ENCODE data around the gene RPS3. TPM values are rescaled to one million over a fixed set of nuclear protein-coding genes. Genes with fewer than 3 reads are reported as not detected.
"Not testable (repeated sequence)": the region's sequence is repeated elsewhere in the genome, so short reads cannot be mapped to it uniquely, and the experiment has no call there.

The RPS3 gene
- total RNA-seq, 2 experiments from 2014 or later = 4,753 to 4,828 TPM

DNA sequence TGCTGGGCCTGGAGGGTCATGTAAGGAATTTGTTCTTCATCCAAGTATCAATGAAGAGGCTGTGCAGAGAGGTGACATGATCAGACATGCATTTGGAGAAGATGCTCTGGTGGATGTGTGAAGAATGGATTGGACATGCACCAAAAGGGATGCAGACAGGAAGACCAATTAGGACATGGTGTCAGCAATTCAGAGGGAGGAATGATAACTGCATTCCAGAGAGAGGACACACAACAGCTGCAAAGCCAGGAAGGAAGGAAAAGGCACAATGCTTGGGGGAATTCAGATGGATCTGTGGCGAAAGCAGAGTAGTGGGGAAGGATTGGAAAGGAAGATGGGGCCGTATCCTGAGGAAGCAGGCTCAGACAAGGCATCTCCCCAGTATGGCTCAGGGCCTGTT is 42.7 kb upstream of the RPS3 start:
- POLR2A ChIA-PET = interaction anchor here (1.6 kb wide), 1 partner anchor 28 kb away, joined by 4 read pairs; no protein-coding TSS in a partner anchor
- no peaks in the 10 kb centered on the region for H3K27me3 Mint-ChIP-seq
- DNase-seq = no peak
- Histone ChIP-seq H3K4me3 (ENCODE audit: low read length) (no peak overlapping the region), H3K4me1 (ENCODE audit: insufficient read depth, low read length) (peaks cover 18% of the 10 kb centered on the region), H3K36me3 (ENCODE audit: insufficient read depth, low read length) (no peaks in the 10 kb centered on the region), H3K9me3 (ENCODE audit: control insufficient read depth in 1 of 2, insufficient read depth in 1 of 2, low read length in 2 of 2) (no peaks in the 10 kb centered on the region), H3K27ac (ENCODE audit: low read depth in 1 of 2, low read length in 2 of 2) (no peak overlapping the region), H3K27me3 (ENCODE audit: control insufficient read depth in 1 of 2, insufficient read depth in 2 of 2, low read length in 2 of 2) (no peaks in the 10 kb centered on the region)
- intact Hi-C loops (cut with DNase I, micrococcal nuclease) = no loop called here
- no peak for ATAC-seq (ENCODE audit: poor library complexity)
- no peak overlapping the region for H3K27ac Mint-ChIP-seq
- CTCF ChIA-PET = no interaction called here
- peaks cover 29% of the 10 kb centered on the region for H3K4me1 Mint-ChIP-seq (ENCODE audit: low read depth)
- H3K4me3 Mint-ChIP-seq = no peak overlapping the region
- H3K36me3 Mint-ChIP-seq (ENCODE audit: low read depth) = peaks cover 6% of the 10 kb centered on the region
- no peak for TF ChIP-seq CTCF (IDR thresholded peaks at IDR 0.05)
- no peaks in the 10 kb centered on the region for H3K9me3 Mint-ChIP-seq

- not testable (repeated sequence) for H3K9me3 ChIP-seq (ENCODE audit: control insufficient read depth in 1 of 2, insufficient read depth in 1 of 2, low read length in 2 of 2); H3K27ac Mint-ChIP-seq; ATAC-seq (ENCODE audit: poor library complexity)
These were observed 37.0 kb upstream of the RPS3 start for GRCh38 chr11:75362285-75362684.

DNA sequence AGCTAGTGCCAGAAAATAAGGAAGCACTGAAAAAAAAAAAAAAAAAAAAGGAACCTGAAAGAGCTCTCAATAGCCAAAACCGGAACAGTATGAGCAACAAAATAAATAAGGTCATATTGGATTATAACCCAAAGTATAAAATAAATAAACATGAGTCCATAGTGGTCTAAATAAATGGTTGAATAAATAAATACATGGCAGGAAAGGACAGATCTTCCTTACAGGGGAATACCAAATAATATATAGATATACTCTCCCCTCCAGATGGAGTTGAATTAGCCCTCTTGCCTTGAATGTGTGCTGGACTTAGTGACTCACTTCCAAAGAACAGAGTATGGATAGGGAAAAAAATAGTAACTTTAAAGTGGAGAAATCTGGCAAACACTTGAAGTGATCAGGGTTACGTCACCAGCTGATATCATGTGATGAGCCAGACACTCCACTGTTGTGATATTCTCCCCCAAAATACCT is 33.6 kb upstream of the RPS3 start:
- Mint-ChIP-seq H3K4me3 (no peak overlapping the region), H3K4me1 (ENCODE audit: low read depth) (peaks cover 9% of the 10 kb centered on the region), H3K9me3 (no peaks in the 10 kb centered on the region), H3K36me3 (ENCODE audit: low read depth) (no peaks in the 10 kb centered on the region), H3K27ac (no peak overlapping the region), H3K27me3 (no peaks in the 10 kb centered on the region)
- peaks cover 7% of the 10 kb centered on the region for H3K4me1 ChIP-seq (ENCODE audit: insufficient read depth, low read length)
- no peaks in the 10 kb centered on the region for H3K36me3 ChIP-seq (ENCODE audit: insufficient read depth, low read length)
- ATAC-seq (ENCODE audit: poor library complexity) (no peak), DNase-seq (peak in 1 of 14 experiments; percentile 39)
- TF ChIP-seq CTCF (IDR thresholded peaks at IDR 0.05) = no peak
- intact Hi-C loops (cut with DNase I, micrococcal nuclease) = no loop called here
- peak overlapping the region in 1 of 2 donors; percentile 9 for H3K27ac ChIP-seq (ENCODE audit: low read depth in 1 of 2, low read length in 2 of 2)
- ChIA-PET POLR2A (no interaction called here), CTCF (interaction anchor here (0.6 kb wide), 1 partner anchor 10 kb away, joined by 3 read pairs; no protein-coding TSS in a partner anchor)
- peaks cover 0 to 13% of the 10 kb centered on the region in 2 experiments for H3K9me3 ChIP-seq (ENCODE audit: control insufficient read depth in 1 of 2, insufficient read depth in 1 of 2, low read length in 2 of 2)
- no peak overlapping the region for H3K4me3 ChIP-seq (ENCODE audit: low read length)
- no peaks in the 10 kb centered on the region for H3K27me3 ChIP-seq (ENCODE audit: control insufficient read depth in 1 of 2, insufficient read depth in 2 of 2, low read length in 2 of 2)

More at GRCh38 chr11:75362285-75362684, 37.0 kb upstream of the RPS3 start:
- H3K27me3 Mint-ChIP-seq; H3K27ac ChIP-seq (ENCODE audit: low read depth in 1 of 2, low read length in 2 of 2); DNase-seq; H3K4me3 ChIP-seq (ENCODE audit: low read length); H3K4me3 Mint-ChIP-seq; intact Hi-C loops (cut with DNase I, micrococcal nuclease); H3K36me3 Mint-ChIP-seq (ENCODE audit: low read depth); H3K36me3 ChIP-seq (ENCODE audit: insufficient read depth, low read length); H3K4me1 Mint-ChIP-seq (ENCODE audit: low read depth); H3K27me3 ChIP-seq (ENCODE audit: control insufficient read depth in 1 of 2, insufficient read depth in 2 of 2, low read length in 2 of 2); H3K9me3 Mint-ChIP-seq; H3K4me1 ChIP-seq (ENCODE audit: insufficient read depth, low read length): not testable (repeated sequence)
- CTCF ChIA-PET = interaction anchor here (0.7 to 0.8 kb wide), 2 partner anchors 21 to 153 kb away, joined by 3 read pairs; no protein-coding TSS in a partner anchor
- POLR2A ChIA-PET = interaction anchor here (1.2 kb wide), 1 partner anchor 10 kb away, joined by 3 read pairs; no protein-coding TSS in a partner anchor

GRCh38 chr11:75366826-75367225 is 32.5 kb upstream of the RPS3 start:
- CTCF ChIA-PET; H3K36me3 Mint-ChIP-seq (ENCODE audit: low read depth); H3K36me3 ChIP-seq (ENCODE audit: insufficient read depth, low read length); H3K27me3 Mint-ChIP-seq; intact Hi-C loops (cut with DNase I, micrococcal nuclease); H3K4me1 Mint-ChIP-seq (ENCODE audit: low read depth); ATAC-seq (ENCODE audit: poor library complexity); H3K4me1 ChIP-seq (ENCODE audit: insufficient read depth, low read length); H3K4me3 Mint-ChIP-seq; H3K4me3 ChIP-seq (ENCODE audit: low read length); H3K27ac ChIP-seq (ENCODE audit: low read depth in 1 of 2, low read length in 2 of 2); H3K27me3 ChIP-seq (ENCODE audit: control insufficient read depth in 1 of 2, insufficient read depth in 2 of 2, low read length in 2 of 2); POLR2A ChIA-PET; H3K9me3 Mint-ChIP-seq; H3K27ac Mint-ChIP-seq; DNase-seq: not testable (repeated sequence)
- peaks cover 0 to 13% of the 10 kb centered on the region in 2 experiments for H3K9me3 ChIP-seq (ENCODE audit: control insufficient read depth in 1 of 2, insufficient read depth in 1 of 2, low read length in 2 of 2)
